ENCODE measurements around the gene SEMA3F. TPM values are rescaled to one million over a fixed set of nuclear protein-coding genes. Genes with fewer than 3 reads are reported as not detected.

Gene SEMA3F
- 73.6 and 80.9 TPM in 2 replicates for total RNA-seq

GRCh38 chr3:50154840-50155490 lies at the start of gene SEMA3F:
TSS of gene SEMA3F (plus strand) at chr3:50155324. CDS start at chr3:50159623, 4,299 bp downstream.
- no peak for DNase-seq (ENCODE audit: low read depth, low spot score)

- no peak for DNase-seq (ENCODE audit: low read depth, low spot score)
Measured at GRCh38 chr3:50111757-50112156, 43.4 kb upstream of the SEMA3F start.

DNA sequence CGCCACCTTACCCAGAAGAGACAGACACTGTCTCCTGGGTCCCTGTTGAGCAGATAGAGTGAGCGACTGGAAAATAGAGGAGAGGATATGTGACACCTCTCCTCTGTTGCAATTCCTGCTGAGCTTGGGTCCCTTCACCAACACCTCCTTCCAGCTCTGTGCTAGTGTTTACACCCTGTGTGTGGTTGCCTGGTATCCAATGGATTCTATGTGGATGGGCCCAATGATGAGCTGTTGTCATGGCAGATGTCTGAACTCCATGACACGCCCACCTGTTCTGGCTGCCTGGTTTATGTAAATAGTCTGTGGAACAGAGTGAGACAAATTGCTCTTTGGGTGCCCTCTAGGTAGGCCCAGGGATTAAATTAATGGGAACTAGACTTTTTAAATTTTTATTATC lies 42.7 kb upstream of the SEMA3F start:
- DNase-seq (ENCODE audit: low read depth, low spot score), result no peak

DNA sequence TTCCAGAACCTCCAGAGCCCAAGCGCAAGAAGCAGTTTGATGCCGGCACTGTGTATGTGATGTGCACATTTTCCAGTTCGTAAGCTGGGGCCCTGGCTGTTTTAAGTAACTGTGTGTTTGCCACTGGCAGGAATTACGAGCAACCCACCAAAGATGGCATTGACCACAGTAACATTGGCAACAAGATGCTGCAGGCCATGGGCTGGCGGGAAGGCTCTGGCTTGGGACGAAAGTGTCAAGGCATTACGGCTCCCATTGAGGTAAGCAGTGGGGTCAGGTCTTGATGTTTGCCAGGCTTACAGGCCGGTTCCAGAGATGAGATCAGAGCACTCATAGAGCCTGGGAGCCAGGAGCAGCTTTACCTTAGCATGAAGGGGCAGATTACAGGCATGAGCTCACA lies 38.0 kb upstream of the SEMA3F start:
- DNase-seq (ENCODE audit: low read depth, low spot score), result no peak

DNA sequence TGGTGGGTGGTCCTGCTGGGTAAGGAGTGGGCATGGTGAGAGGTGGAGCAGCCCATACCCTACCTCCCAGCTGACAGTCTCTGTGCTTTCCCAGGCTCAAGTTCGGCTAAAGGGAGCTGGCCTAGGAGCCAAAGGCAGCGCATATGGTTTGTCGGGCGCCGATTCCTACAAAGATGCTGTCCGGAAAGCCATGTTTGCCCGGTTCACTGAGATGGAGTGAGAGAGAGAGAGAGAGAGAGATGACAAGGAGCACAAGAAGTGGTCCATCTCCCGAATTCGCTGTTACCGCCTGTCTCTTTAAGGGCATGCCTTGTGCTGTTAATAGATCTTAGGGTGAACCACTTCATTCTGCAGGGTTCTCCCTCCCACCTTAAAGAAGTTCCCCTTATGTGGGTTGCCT lies 36.9 kb upstream of the SEMA3F start:
- DNase-seq (ENCODE audit: low read depth, low spot score), result no peak

- no peak for DNase-seq (ENCODE audit: low read depth, low spot score)
Measured at GRCh38 chr3:50119786-50120185, 35.3 kb upstream of the SEMA3F start.

- no peak for DNase-seq (ENCODE audit: low read depth, low spot score)
Measured at GRCh38 chr3:50120364-50121071, 34.6 kb upstream of the SEMA3F start.

DNA sequence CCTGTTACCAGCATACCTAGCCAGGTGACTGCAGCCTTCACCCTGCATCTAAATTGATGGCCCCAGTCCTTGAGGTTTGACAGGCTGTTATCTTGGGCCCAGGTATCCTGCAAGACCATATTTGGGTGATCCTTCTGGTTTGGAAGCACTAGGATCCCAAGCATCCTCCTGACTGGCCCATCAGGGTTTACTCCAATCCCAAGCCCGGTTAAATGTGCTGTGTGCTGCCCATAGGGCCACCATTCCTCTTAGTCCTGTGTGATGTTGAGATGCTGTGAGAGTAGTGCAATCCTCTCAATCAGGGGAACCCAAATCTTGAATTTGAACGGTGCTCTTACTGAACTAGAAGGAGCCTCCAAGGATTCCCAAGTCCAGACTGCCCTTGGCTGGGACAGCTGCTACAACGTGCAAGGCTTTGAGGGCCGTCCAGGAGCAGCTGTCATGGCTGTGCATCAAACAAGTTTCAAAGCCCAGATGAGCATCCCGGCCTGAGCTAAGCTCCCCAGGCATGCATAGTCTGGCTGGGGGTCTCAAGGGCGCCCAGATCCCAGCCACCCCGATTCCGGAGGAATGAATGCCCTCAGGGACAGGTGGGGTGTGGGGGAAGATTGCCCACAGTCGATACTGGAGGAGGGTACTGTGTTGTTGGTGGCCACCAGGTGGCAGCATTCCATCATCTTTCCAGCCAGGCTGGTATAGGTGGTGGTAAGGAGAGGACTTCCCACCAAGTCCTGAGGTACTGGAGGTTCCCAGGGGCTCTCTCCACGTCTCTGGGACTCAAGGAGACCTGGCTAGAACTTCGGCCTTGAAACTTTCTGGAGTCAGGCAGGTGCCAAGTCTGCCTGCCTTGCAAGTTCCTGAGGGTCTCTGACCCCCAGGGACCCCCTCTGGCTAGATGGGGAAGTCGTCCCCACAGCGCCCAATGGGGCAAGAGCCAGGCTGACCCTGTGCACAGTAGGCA lies 33.8 kb upstream of the SEMA3F start:
- peak; percentile 59 for DNase-seq (ENCODE audit: low read depth, low spot score)

DNA sequence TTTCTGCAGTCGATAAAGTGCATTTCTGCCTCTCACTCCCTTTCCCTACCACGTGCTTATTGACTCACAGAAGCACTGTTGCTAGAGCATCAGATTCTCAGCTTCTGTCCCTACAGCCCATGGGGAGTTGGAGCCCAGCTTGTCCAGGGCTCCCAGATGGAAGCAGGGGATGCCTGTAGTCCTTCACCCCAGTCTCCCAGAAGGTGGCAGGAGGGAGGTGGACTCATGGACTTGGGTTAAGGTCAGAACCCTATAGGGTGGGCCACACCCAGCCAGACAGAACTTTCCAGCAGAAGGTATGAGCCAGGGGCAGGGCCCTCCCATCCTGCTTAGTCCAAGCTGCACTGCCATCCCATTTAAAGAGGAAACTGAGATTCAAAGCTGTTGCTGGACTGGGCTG lies 33.1 kb upstream of the SEMA3F start:
- no peak for DNase-seq (ENCODE audit: low read depth, low spot score)

DNA sequence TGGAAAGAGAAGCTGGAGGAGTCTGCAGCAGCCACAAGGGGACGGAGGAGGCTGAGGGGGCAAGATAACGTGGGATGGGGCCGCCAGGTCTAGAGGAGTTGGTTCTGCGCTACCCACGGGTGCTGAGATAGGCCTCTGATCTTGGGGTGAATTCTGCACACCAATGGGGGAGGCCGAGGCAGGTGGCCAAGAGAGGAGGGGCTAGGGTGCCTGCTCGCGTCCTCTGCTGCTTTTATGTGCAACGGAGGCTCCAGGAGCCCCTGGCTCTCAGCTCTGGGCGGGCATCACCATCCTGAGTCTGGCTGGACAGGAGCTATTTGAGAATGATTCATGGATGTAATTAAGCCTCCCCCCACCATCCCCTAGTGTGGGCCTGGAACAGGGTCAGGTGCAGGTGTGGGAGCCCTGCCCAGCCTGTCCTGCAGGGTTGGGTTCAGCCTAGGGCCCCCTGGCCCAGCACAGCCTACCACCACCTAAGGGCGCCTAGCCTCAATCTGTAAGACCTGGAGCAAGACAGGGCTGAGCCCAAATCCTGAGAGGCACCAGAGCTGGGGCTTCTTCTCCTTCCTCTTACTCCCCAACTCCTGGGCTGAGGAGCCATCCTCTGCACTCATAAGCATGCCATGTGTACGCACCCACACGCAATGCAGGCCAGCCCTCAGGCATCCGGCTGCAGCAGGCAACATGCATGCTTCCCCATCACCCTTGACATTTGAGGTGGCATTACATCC lies 32.3 kb upstream of the SEMA3F start:
- no peak for DNase-seq (ENCODE audit: low read depth, low spot score)

DNA sequence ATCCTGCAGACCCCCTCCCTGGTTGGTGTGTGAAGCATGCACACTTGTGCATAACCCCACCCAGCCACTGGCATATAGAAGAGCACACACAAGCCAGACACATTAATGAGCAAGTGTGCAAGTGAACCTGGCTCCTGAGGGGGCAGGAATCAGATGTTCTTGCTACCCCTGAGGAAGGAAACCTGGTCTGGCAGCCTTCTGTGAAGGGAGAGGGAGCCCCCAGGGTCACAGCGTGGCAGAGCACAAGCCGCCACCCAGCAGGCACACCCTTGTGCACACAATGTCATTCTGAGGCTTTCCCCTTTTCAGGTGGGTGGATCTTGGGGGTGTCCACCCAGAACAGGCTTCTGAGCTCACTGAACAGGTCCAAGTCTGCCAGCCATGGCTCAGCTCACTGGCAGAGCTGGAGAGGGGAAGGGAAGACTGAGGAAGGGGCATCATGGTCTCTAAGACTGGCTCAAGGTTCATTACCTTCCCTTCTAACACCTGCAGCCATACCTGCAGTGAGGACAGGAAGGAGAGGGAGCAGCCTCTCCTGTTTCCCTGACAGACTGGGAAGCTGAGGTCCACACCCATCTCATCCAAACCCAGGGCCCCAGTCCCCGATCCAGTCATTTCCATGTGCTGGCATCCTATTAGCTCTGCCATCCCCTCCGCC lies 31.6 kb upstream of the SEMA3F start:
- no peak for DNase-seq (ENCODE audit: low read depth, low spot score)

DNA sequence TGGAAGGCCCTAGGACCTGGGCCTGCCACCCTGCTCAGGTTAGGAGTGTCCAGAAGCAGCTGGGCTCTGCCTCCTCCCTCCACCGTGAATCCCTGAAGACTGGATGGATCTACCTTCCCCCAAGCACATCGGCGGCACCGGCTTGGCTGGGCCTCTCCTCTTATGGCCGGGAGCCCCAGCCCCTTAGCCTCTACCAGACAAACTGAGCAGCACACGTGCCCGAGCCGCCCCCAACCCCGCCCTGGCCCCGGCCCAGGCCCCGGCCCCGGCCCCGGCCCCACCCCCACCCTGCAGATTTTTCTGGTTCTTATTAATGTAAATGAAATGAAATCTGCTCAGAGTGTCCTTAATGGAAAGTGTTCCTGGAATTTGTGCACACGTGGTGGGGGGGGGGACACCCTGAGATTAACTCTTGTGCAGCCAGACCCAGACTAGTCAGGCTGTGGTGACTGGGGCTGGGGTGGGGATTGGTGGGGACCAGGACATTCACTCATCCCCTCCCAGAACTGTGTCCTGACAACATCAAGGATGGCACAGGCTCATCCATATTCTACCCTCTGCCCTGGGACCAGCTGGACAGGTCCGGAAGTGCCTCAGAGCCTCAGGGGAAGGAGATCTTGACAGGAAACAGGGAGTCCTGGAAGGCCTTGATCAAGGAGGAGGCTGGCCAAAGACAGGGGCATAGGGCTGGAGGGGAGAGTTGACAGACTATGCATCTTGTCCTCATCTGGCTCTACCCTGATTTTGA lies 30.9 kb upstream of the SEMA3F start:
- no peak for DNase-seq (ENCODE audit: low read depth, low spot score)

GRCh38 chr3:50124800-50125178 lies 30.3 kb upstream of the SEMA3F start:
- DNase-seq (ENCODE audit: low read depth, low spot score), result no peak

DNA sequence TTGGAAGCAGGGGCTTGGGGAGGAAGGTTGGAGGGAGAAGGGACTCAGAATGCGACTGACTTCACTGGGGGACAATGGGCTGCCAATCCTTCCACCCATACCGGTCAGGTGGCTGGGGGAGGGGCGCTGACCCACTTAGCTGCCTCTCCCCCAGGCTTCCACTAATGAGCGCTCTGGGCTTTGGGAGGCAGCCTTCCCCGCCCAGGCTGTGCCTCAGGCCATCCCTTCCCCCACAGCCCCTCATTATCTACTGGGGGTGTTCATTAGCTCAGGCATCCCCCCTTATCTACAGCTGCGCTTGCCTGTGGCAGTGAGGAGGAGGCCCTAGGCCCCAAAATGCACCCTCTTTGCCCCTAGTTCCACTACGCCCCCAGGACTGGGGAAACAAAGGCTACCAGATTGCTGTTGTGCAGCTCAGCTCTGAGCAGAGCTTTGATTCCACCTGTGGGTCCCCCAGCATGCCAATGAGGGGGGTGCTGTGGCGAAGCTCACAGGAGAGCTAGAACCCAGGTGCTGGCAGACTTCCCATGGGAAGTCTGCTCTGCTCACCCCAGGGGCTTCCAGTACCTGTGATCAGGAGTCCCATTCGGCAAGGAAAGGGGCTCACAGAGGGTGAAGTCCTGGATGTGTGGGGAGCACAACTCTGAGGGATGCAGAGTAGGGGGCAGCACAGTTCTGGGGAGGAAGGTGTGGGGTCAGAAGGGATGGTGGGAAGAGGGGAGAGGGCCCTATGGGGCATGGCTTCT lies 29.4 kb upstream of the SEMA3F start:
- DNase-seq (ENCODE audit: low read depth, low spot score), result no peak

GRCh38 chr3:50126287-50127211 lies 28.6 kb upstream of the SEMA3F start:
- no peak for DNase-seq (ENCODE audit: low read depth, low spot score)

- no peak for DNase-seq (ENCODE audit: low read depth, low spot score)
Measured at GRCh38 chr3:50127251-50127691, 27.9 kb upstream of the SEMA3F start.

- no peak for DNase-seq (ENCODE audit: low read depth, low spot score)
Measured at GRCh38 chr3:50128001-50128400, 27.1 kb upstream of the SEMA3F start.

DNA sequence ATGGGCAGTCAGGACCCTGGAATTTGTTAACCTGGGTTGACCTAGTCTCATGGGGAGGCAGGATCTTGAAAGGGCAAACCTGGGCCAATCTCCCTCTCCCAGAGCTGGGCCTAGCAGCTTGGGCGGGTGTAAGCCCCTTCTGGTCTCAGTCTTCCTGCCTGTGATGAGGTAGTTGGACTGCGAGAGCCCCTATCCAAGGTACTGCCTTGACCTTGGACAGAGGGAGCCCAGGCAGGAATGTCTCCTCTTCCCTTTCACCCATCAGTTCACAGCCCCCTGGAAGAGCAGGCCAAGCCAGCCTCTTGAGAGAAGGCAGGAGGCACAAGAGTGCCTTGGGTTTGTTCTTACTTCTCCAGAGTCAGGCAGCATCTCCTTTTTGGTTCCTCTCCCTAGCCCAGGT lies 24.7 kb upstream of the SEMA3F start:
- DNase-seq (ENCODE audit: low read depth, low spot score), result no peak
